D341Med (cell line): Measurements from ENCODE around the gene FURIN.
"Not testable (repeated sequence)": the region's sequence is repeated elsewhere in the genome, so short reads cannot be mapped to it uniquely, and the experiment has no call there.

Experiments used
- DNase-seq: peaks from one replicate; pipeline ENCODE4 v3.0.0; 2012; ENCODE audit warnings: low spot score

Gene FURIN

DNA sequence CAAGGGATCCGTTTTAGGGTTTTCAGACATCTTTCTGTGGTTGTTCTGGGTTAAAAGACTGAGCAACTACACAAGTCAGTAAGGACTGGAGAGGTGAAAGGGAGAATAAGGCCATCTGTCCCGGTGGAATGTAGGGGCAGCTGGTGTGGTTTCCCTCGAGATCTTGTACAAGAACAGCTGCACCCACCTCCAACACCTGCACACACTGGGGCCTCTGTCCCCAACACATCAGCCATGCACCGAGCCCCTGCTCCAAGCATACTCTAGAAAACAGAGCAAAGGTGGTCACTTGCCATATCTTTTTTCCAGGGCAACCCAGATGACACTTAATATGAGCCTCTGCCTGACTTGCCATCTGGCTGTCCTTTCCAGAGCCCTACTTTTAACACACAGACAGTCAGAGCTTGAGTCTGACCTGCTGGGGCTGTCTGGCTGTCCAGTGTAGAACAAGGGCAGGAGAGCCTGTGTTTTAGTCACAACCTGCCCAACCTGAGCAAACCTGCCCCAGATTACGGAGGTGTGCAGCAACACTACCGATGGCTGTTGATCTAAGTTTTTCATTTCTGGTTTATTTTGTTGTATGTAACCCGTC, 46.9 kb downstream of the FURIN start:
- DNase-seq: no peak

- no peak for DNase-seq
These were observed 47.5 kb downstream of the FURIN start for GRCh38 chr15:90915808-90916440.

DNA sequence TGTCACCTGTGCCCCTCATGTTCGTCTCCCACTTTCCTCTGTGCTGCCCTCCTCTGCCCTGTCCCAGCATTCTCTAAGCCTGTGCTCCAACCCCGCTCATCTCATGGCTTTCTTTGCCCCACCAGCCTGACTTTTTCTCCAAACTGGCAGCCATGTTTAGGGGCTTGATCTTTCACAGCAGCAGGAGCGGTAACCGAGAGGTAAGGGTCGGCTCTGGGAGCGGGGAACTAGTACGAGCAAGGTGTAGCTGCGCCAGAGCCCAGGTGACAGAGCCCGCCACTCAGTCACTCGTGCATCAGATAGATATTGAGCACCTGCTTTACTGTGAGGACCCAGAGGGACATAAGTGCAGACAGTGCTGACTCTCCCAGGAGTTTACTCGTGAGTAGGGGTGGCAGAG, 48.1 kb downstream of the FURIN start:
- no peak for DNase-seq

GRCh38 chr15:90917569-90917968, 49.2 kb downstream of the FURIN start:
- DNase-seq: no peak

DNA sequence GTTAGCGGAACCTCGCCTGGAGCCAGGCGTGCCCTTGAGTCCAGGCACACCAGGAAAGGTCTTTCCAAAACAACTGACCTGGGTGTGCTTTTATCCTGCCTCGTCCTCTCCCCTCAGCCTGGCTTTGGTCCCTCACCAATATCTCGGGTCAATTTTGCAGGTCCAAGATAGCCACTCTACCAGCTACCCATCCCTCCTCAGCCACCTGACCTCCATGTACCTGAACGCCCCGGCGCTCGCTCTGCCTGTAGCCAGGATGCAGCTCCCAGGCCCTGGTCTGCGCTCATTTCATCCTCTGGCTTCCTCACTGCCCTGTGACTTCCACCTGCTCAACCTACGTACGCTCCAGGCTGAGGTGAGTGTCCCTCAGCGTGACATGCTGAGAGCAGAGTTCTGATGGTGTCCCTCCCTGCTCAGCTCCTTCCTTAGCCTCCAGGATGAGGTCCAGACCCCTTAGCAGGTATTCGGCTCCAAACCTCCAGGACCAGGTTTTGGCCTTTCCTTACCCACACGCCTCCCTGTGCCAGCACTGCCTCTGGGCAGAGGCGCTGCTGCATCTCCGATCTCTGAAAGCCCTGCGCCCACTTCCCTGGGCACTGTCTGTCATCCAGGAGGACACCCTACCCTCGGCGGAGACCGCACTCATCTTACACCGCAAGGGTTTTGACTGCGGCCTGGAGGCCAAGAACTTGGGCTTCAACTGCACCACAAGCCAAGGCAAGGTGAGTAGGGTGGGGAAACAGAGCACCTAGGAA, 49.8 kb downstream of the FURIN start:
- DNase-seq: no peak

DNA sequence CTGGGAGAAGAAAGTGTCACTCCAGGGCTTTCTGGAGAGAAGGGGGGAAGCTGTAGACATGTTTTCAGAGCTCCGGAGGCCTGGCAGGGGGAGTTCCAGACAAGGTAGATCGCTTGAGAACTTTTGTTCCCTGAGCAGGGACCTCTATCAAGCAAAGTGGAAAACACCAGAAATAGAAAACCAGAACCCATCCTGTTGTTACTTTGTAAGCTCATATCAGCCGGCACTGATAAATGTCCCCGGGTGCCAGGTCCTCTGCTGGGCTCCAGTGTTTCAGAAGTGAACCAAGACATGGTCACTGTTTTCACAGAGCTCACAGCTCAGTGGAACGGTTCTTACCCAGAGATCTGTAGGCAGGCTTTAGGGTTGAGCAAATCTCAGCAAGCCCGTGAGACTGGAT, 50.4 kb downstream of the FURIN start:
- no peak for DNase-seq

GRCh38 chr15:90921887-90922286, 53.5 kb downstream of the FURIN start:
- DNase-seq: no peak

GRCh38 chr15:90922712-90923322, 54.4 kb downstream of the FURIN start:
- not testable (repeated sequence) for DNase-seq

GRCh38 chr15:90924375-90924774, 56.0 kb downstream of the FURIN start:
- DNase-seq: no peak

- not testable (repeated sequence) for DNase-seq
These were observed 58.4 kb downstream of the FURIN start for GRCh38 chr15:90926766-90927165.

GRCh38 chr15:90928106-90928505, 59.7 kb downstream of the FURIN start:
- not testable (repeated sequence) for DNase-seq

GRCh38 chr15:90929246-90930019, 61.0 kb downstream of the FURIN start:
- DNase-seq: no peak

DNA sequence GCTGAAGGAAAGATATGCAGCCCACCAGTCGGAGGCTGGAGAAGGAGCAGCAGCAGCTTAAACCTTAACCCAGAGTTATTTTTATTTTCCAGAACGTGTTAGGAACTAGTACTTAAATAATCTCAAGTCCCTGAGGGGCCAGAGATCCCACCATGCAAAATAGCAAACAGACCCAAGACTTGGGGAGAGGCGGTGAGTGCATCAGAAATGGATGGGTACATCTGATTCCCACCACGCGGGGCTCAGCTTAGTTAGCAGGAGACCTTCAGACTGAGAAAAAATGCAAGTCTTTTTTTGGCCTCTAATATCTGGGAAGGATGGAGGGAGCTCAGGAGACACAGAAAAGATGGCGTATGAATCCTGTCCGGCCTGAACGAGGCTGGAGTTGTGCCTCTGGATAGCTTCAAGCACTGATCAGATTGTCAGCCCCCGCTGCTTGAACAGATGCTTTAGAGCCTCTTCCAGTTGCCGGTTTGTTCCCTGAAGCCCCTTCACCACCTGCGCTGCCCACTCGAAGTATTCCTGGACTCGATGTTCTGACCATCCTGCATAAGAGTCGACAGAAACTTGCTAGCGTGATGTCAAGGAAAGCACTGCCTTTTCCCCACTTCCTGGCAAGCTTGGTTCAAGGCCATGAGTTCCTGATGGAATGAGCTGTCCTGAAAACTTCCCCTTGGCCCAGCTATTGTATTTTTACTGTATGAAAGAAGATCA, 62.6 kb downstream of the FURIN start:
- DNase-seq: no peak

GRCh38 chr15:90931575-90931827, 63.1 kb downstream of the FURIN start:
- no peak for DNase-seq

GRCh38 chr15:90931828-90932659, 63.7 kb downstream of the FURIN start, which contains the start of gene HDDC3:
HDDC3 (minus strand) TSS chr15:90932549; CDS start chr15:90932540, 9 bp downstream.
- DNase-seq: peak; percentile 93

DNA sequence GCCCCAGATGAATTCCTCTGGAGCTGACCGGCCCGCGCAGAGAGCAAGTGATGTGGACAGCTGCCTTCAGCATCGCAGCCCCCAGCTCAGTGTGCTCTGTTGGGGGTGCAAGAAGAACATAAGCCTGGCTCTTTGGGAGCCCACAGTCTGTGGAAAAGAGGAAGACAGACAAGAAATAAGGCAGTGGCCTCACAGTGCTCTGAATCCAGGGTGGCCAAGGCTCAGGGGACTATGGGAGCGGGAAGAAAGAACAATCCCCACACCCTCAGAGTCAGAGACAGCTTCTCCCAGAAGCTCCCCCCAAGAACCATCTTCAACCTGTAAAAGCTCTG, 64.2 kb downstream of the FURIN start:
- DNase-seq: no peak
